GM21717 (cell line): ENCODE measurements around the gene CALY.

ENCODE experiments used
- ATAC-seq: cut with Tn5 transposase; IDR thresholded peaks from one replicate; pipeline ENCODE4 v1.9.1; 2021; ENCODE audit warnings: mild to moderate bottlenecking, moderate library complexity; ENCODE audit not compliant: unreplicated experiment

CALY gene

GRCh38 chr10:133366751-133367150 is 30.1 kb upstream of the CALY start:
- ATAC-seq, result no peak

- ATAC-seq, result no peak
Observed at GRCh38 chr10:133366130-133366478, 29.4 kb upstream of the CALY start.

GRCh38 chr10:133365461-133366129 is 28.9 kb upstream of the CALY start:
- ATAC-seq, result no peak

GRCh38 chr10:133364645-133365431 is 28.1 kb upstream of the CALY start:
- ATAC-seq, result no peak

- ATAC-seq, result no peak
Observed at GRCh38 chr10:133362846-133363245, 26.1 kb upstream of the CALY start.

- no peak for ATAC-seq
Observed at GRCh38 chr10:133361773-133362441, 25.2 kb upstream of the CALY start.

GRCh38 chr10:133361227-133361626 is 24.5 kb upstream of the CALY start:
- no peak for ATAC-seq

- ATAC-seq, result no peak
Observed at GRCh38 chr10:133359972-133360610, 23.4 kb upstream of the CALY start.

- ATAC-seq, result no peak
Observed at GRCh38 chr10:133359554-133359971, 22.9 kb upstream of the CALY start.

- no peak for ATAC-seq
Observed at GRCh38 chr10:133358925-133359310, 22.2 kb upstream of the CALY start.

GRCh38 chr10:133358162-133358924 is 21.6 kb upstream of the CALY start:
- ATAC-seq, result no peak

- ATAC-seq, result peak; percentile 66
Observed at GRCh38 chr10:133357285-133358161, 20.8 kb upstream of the CALY start, which contains the start of gene FUOM. TSS of gene FUOM (minus strand) at chr10:133358019. CDS start at chr10:133358007, 12 bp downstream.

GRCh38 chr10:133356549-133357284 is 20.0 kb upstream of the CALY start:
- peak; percentile 2 for ATAC-seq

- no peak for ATAC-seq
Observed at GRCh38 chr10:133355991-133356390, 19.3 kb upstream of the CALY start.

- ATAC-seq, result no peak
Observed at GRCh38 chr10:133355266-133355665, 18.6 kb upstream of the CALY start.

GRCh38 chr10:133354672-133355240 is 18.1 kb upstream of the CALY start:
- no peak for ATAC-seq

- no peak for ATAC-seq
Observed at GRCh38 chr10:133353988-133354605, 17.4 kb upstream of the CALY start.
